GF-D8 (cell line): ENCODE data around the gene TPK1.
"Not testable (repeated sequence)": the region's sequence is repeated elsewhere in the genome, so short reads cannot be mapped to it uniquely, and the experiment has no call there.

ENCODE experiments used
- DNase-seq: peaks from one replicate; lab custom pipeline; 2025; lab: John Stamatoyannopoulos, UW

Gene TPK1

DNA sequence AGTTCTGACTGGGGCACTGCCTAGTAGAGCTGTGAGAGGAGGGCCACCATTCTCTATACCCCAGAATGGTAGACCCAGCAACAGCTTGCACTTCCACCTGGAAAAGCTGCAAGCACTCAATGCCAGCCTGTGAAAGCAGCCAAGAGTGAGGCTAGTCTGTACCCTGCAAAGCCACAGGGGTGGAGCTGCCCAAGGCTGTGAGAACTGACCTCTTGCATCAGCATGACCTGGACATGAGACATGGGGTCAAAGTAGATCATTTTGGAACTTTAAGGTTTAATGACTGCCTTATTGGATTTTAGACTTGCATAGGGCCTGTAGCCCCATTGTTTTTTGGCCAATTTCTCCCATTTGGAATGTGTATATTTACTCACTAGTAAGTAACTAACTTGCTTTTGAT, 206.3 kb downstream of the TPK1 start:
- DNase-seq, result no peak

DNA sequence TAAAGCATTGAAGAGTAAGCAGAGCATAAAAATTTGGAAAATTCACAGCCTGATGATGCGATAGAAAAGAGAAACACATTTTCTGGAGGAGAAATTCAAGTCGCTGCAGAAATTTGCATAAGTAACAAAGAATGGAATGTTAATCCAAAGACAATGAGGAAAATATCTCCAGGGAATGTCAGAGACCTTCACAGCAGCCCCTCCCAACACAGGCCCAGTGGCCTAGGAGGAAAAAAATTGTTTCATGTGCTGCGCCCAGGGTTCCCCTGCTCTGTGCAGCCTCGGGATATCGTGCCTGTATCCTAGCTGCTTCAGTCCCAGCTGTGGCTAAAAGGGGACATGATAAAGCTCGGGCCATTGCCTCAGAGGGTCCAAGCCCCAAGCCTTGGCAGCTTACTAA, 206.8 kb downstream of the TPK1 start:
- no peak for DNase-seq

DNA sequence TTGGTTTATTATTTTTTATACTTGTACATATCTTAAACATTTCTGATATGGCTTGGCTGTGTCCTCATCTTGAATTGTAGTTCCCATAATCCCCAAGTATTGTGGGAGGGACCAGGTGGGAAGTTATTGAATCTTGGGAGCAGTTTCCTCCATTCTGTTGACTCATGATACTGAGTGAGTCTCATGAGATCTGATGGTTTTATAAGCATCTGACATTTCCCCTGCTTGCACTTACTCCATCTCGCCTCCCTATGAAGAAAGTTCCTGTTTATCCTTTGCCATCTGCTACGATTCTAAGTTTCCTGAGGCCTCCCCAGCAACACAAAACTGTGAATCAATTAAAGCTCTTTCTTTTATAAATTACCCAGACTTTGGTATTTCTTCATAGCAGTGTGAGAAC, 207.7 kb downstream of the TPK1 start:
- DNase-seq, result peak; percentile 44

DNA sequence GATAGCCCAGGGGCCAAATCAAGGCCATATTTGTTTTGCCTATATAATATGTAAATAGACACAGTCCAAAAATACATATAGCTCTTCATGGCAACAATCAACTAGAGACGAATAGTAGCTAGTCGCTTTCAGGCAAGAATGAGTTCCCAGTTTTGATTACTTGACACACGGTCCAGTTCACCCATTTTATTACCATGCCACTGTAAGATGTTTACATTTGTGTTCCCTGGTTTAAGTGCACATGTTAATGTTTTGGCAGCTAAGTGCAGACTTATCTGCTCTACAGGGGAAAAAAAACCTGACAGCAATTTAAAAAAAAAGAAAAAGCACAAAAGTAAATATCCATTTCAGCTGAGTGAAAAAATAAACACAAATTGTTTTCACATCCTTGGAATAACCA, 213.1 kb downstream of the TPK1 start:
- no peak for DNase-seq

DNA sequence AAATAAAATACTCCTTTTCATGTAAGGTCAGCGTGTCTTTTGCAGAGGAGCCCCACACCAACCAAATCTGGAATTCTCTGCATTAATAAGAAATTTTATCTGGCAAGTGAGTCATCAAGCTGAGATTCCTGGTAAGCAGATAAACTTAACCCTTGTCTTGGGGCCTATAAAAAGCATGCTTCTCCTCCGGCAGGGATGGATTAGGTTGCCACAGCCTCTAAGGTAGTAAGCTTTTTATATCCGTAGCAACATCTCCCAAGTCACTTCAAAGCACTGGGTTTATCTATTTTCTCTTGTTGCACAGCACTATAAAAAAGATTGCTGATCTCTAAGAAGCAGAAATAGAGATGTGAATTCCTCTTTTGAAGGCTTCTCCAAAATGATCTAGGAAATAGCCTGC, 229.6 kb downstream of the TPK1 start:
- DNase-seq, result no peak

DNA sequence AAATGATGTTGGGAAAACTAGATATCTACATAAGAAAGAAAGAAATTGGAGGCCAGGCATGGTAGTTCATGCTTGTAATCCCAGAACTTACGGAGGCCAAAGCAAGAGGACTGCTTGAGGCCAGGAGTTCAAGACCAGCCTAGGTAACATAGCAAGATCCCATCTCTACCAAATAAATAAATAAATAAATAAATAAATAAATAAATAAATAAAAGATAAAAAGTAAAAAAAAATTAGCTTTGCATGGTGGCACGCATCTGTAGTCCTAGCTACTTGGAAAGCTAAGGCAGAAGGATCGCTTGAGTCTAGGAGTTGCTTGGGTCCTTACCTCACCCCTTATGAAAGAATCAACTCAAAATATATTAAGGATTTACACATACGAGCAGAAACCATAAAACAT, 238.9 kb downstream of the TPK1 start:
- no peak for DNase-seq

DNA sequence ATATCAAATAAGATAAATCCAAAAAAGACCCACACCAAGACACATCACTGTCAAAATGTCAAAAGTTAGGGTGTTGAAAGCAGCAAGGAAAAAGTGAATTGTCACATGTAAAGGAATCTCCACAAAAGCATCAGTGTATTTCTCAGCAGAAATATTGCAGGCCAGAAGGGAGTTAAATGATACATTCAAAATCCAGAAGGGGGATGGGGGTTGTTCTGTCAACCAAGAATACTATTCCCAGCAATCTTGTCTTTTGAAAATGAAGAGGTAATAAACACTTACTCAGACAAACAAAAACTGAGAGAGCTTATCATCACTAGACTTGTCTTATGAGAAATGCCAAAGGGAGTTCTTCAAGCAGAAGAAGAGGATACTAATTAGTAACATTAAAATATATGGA, 241.3 kb downstream of the TPK1 start:
- no peak for DNase-seq

DNA sequence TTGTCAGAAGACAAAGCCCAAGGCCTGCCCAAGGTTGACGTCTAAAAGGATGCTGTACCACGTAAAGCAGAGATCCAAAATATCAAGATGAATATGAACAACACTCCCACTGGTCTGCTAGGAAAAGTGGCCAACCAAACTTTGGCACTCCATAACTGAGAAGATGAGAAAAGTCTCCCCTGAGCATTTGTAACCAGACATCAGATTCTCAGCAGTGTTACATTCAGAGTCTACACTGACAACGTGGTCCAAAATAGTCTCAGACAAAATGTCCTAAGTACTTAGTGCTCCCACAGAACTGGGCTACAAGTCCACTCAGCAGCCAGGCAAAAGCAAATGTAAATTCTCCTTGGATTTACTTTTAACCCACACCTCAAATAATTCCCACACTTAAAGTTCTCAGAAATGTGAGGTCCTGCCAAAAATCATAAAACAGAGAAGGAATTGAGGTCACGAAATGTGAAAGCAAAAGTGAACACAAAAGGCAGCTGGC, 247.2 kb downstream of the TPK1 start:
- DNase-seq, result no peak

DNA sequence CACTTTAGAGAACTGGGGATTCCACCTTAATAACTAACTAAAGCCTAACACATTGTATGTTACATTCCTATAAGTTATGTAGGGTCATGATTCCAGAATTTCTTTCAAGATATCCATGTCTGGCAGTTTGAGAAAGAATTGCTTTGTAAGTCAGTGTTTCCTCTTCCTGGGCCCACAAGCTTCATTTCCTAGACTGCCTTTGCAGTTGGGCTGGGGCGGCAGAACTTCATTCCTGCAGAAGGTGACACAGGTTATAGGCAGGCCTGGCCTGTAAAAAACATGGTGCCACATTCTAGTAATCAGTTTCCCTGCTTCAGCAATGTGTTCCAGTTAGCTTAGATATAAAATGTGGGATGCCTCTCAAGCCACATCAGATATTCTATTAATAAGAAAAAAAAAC, 248.2 kb downstream of the TPK1 start:
- DNase-seq, result no peak

DNA sequence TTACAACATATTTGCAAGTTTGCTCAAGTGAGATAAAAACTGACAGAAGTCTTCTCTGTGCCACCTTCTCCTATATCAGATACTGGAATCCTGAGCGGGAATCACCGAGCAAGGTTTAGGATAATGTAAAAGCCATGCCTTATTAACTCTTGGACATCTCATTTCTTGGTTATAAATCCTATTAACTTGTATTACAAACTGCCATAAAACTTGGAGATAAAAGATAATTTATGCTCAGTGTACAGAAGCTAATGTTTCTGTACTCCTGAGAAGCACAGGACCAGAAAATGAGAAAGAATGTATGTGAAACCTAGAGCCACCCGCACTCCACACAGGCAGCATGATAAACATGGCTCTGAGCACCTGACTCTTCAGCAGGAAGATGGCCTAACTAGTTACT, 251.1 kb downstream of the TPK1 start:
- no peak for DNase-seq

DNA sequence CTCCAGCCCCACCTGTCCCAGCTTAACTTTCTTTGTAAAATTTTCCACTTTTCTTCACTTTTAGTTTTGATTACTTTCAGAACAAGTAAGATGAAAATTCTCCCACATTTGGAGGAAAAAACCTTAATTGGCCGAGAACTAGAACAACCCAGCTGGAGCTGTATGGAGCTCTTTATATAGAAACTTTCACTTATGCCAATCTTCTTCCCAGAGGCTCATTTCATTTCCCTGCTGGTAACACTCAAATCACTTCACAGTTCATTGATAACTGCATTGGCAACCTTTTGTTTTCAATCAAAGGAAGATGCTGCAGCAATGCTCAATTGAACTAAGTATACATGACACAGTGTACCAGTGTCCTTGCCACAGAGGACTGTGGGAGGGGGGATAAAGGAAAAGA, 256.2 kb downstream of the TPK1 start:
- DNase-seq, result no peak

DNA sequence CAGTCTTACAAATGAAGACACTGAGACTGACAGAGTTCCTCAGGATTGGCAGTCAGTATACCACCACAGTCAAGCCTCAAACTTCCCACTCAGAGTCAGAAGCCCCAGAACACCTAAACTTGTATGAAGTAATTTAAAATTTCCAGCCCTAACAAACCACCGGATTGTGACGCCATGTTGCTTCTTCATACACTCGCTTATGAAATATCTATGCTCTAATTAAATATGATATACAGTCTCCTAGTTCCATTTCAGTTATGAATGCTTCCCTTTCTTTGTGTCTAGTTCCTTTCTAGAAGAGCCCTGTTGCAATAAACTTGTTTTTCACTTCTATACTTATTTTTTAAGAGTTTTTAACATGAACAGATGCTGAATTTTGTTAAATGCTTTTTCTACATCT, 260.4 kb downstream of the TPK1 start:
- no peak for DNase-seq

DNA sequence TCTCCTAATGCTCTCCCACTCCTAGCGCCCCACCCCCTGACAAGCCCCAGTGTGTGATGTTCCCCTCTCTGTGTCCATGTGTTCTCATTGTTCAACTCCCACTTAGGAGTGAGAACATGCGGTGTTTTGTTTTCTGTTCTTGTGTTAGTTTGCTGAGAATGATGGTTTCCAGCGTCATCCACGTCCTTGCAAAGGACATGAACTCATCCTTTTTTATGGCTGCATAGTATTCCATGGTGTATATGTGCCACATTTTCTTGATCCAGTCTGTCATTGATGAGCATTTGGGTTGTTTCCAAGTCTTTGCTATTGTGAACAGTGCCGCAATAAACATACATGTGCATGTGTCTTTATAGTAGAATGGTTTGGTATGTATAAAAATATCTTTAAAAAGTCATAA, 261.1 kb downstream of the TPK1 start:
- DNase-seq, result not testable (repeated sequence)

DNA sequence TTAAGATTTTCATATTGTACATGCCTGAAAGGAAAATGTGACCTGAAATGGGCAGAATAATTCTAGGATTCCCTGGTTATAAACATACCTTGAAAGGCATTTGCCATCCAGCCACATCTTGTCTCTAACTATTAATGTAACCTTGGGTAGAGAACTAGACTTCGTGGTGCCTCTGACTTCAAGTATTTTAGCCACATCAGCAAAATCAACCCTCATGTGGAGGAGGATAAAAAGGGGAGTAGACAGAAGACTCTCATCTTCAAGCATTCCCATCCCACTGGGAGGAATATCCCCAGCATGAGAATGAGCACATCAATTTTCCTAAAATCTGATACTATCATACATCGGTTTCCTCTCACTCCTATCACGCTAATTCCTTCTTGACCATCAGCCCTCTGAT, 267.6 kb downstream of the TPK1 start:
- DNase-seq, result no peak

DNA sequence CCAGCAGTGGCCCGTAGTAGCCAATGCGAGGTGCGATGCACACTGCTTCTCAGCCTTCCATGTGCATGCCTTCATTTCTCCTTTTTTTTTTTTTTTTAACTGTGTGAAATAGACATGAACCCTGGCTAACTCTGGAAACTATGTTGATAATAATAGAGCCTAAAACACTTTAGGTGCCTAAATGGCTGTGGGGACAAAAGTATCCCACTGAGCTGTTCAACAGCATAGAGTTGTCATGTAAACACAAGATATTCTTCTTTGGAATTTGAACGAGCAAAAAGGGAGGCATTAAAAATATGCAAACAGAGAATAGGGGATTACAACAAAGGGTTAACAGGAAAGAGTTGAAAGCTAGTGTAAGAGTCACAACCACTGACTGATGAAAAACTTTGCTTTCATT, 270.3 kb downstream of the TPK1 start:
- DNase-seq, result no peak

DNA sequence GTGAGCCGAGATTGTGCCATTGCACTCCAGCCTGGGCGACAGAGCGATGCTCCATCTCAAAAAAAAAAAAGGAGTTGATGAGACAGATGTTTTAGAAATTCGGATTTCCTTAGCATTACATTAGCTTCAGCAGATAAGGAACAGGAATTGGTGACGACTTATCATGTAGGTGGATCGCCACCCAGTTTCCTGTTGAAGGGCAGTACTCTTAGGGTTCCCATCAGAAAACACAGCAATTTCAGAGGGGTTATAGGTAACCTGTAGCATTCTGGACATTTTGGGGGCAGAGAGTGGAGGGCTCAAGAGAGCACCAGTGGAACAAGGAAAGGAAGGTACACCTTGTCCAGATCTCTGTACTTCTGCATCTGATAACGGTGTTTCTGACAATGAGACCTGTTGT, 286.0 kb downstream of the TPK1 start:
- no peak for DNase-seq

DNA sequence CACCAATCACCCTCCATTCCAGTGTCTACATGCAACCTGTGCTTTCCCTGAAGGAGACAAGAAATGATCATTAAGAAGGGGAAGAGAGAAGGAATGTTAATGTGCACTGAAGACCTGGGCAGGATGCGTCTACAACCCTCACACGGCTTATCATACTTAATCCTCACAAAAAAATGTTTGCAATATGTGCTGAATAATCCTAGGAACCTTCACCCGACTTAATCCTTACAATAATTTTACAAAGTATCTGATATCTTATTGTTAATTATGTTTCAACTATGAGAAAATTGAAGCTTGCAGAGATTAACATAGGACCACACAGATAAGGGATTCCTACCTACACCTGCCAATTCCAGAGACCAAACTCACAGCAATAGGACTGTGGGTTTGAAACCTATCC, 287.3 kb downstream of the TPK1 start:
- DNase-seq, result no peak

DNA sequence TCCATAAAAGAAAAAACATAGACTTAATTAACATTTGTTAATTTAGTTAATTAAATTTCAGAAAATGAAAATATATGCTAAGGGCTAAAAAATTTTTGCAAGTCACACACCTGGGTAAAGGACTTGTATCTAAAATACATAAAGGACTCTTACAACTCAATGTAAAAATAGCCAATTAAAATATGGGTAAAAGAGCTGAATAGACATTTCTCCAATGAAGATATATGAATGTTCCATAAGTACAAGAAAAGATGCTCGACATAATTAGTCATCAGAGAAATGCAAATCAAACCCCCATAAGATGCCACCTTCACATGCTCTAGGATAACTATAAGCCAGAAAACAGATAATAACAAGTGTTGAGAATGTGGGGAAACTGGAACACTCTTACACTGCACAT, 288.0 kb downstream of the TPK1 start:
- DNase-seq, result no peak

DNA sequence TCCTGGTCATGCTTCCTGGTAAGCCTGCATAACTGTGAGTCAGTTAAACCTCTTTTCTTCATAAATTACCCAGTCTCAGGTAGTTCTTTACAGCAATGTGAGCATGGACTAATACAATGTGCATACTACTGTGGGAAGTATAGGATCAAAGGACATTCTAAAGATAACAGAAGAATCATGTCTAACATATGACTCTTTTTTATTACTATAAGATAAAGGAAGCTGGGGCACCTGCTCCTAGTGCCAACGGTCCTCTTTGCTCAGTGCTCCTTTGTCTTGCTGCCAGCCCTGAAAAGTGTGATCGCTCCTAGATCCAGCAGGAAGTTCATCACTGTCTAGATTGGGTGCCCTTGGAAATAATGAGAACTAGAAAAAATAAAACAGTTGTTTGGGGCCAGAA, 289.1 kb downstream of the TPK1 start:
- no peak for DNase-seq

DNA sequence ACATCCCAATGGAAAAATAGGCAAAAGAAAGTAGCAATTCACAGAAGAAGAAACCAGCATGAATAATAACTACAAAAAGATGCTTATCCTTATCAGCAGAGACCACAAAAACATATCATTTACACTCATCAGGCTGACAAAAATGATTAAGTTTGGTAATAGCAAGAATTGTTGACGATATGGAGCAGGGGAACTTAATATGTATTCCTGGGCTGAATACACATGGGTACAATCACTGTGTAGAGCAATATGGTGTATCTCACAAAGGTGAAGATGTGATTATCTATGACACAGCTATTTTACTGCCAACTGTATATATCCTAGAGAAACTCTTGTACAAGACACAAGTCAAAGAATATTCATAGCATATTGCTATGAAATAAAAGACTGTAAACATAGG, 290.5 kb downstream of the TPK1 start:
- no peak for DNase-seq

DNA sequence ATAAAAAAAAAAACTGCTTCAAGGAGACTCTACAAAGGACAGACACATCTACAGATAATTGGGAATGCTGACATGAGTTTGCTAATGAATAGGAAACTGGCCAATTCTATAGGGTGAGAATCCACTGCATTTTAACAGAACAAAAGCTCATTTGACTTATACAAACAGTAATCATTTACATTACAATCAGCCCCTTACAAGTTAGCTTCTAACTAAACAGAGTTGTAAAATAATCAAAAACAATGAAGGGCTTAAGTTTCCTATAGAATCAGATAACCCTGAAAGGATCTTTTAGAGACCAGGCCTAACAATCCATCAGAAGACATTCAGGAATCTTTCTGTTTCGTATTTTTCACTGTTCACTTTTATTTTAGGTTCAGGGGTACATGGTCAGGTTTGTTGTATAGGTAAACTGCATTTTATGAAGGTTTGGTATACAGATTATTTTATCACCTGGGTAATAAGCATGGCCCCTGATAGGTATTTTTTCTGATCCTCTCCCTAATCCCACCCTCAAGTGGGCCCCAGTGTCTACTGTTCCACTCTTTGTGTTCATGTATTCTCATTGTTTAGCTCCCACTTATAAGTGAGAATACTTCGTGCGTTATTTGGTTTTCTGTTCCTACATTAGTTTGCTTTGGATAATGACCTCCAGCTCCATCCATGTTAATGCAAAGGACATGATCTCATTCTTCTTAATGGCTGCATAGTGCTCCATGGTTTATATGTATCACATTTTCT, 301.0 kb downstream of the TPK1 start:
- no peak for DNase-seq

DNA sequence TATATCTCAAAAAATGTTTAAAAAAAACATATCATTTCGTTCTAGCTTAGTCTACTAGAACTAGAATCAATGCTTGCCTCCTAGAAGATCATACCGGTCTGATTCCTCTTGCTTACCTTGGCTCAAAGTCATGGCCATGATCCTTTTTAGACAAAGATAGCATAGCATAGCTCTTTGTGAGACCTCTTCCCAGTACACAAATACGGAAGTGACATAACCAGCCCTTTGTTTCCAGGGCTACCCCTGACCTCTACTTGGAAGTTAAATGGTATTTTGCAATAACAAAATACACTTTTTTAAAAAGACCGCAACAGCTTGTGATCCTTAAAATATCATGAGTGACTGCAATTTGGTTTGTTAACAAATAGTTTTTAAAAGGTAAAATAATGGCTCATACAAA, 301.7 kb downstream of the TPK1 start:
- peak; percentile 41 for DNase-seq

DNA sequence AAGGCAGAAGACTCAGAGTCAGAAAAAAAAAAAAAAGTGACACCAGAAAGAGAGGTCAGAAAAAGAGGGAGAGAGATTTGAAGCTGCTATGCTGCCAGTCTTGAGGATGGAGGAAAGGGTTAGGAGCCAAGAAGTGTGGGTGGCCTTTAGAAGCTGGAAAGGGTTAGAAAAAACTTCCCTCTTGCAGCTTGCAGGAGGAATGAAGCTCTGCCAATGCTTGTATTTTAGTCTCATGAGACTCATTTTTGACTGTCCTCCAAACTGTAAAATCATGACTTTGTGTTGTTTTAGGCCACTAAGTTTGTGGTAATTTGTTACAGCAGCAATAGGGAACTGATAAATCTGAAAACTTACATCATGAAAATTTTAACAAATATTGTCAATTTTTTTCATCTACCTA, 304.7 kb downstream of the TPK1 start:
- no peak for DNase-seq

DNA sequence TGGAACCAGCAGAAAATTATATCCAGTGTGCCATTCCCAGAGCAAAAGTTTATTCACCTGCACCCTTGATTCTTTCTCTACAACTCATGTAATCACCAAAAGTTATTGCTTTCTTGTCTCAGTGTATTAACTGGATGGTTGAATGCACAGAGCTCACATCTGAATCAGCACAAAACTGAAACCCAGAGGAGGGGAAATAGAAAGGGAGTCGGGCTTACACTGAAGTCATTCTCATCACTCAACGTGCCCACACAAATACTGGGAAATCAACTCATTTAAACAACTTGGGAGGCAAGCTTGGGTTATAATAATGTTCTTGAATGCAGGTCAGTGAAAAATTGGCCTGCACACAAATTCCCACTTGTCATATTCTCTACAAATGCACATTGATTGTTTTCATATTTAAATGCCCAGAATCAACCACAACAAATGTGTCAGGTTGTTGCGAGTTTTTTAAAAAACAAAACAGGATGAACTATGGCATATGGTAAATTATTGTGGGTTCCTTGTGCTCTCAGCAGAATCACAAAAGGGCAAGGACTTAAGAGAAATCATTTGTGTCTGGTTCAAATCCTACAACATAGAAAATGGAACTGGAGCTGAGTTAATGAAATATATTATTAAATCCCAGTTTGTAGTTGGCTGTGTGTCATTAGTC, 306.5 kb downstream of the TPK1 start:
- no peak for DNase-seq
